Measurements from ENCODE around the gene TNFSF8.

TNFSF8 gene

DNA sequence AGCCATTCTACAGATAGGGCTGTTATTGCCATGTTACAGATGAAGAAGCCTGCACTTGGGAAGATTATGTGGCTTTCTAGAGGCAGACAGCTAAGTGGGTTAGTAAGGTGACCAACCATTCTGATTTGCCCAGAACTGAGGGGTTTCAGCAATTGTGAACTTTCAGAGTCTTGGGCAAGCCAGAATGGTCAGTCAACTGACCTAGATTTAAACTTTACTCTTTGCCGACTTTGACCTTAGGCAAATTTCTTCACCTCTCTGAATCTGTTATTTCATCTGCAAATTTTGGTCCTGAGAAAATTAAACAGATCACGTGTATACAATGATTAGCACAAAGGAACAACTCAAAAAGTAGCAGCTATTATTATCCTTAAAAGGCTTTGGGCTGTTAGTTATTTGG, 20.4 kb upstream of the TNFSF8 start:
- Mint-ChIP-seq H3K27me3 (no peaks in the 10 kb centered on the region), H3K36me3 (ENCODE audit: low read depth) (no peaks in the 10 kb centered on the region), H3K9me3 (peaks cover 4% of the 10 kb centered on the region), H3K27ac (no peak overlapping the region), H3K4me1 (peaks cover 32% of the 10 kb centered on the region), H3K4me3 (no peak overlapping the region)
- ATAC-seq: no peak
- DNase-seq: no peak

DNA sequence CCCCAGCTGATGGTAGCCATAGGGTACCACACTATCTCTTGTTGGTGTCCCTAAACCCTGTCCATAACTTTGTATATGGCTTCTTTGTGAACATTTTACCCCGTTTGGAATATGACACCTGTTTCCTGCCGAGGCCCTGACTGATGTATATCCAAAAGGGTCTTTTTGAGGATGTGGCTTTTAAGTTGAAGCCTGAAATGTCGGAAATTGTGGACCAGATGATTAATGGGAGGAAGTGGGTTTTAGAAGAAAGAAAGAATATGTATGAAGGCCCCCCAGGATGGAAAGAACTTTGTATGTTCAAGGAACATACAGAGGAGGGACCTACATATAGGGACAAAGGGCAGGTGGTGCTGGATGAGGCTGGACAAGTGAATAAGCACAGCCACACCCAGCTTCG, 16.7 kb upstream of the TNFSF8 start:
- DNase-seq: no peak
- Mint-ChIP-seq H3K27me3 (no peaks in the 10 kb centered on the region), H3K4me1 (peaks cover 15% of the 10 kb centered on the region), H3K4me3 (no peak overlapping the region), H3K27ac (no peak overlapping the region), H3K9me3 (peaks cover 4% of the 10 kb centered on the region), H3K36me3 (ENCODE audit: low read depth) (no peaks in the 10 kb centered on the region)
- ATAC-seq: no peak

DNA sequence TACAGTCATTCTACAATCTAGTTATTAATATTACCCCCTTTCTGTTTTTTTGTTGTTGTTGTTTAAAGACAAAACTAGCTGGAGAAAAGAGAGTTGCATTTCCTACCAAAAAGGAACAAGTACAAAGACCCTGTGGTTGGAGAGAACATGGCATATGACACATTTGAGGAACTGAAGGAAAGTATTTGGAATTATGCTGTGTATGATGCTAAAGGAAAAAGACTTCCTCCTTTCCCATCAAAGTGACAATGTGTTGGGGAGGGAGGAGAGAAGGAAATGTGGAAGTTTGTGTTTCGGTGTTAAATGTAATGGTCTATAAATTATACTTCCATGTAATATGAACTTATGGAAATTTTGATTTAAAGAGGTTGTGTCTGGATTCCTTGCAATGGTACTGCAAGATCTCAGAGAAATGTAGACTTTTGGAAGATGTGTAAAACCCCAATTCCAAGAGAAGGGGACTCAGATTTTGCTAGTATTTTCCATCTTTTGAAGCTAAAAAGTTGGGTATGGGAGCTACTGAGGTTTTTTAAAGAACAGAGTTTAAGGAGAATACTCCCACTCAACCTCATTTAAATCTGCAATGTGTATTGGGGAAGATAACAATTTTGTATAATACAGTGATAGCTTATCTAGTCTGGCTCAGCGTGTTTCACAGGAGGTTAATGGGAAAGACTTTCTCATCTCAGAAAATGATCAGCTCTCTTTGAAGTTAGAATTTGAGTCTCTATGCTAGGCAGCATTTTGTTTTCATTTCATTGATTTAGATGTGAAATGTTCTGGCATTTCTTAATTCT, 15.4 kb upstream of the TNFSF8 start:
- Mint-ChIP-seq H3K27me3 (no peaks in the 10 kb centered on the region), H3K4me3 (no peak overlapping the region), H3K27ac (no peak overlapping the region), H3K4me1 (peaks cover 15% of the 10 kb centered on the region), H3K9me3 (peaks cover 4% of the 10 kb centered on the region), H3K36me3 (ENCODE audit: low read depth) (no peaks in the 10 kb centered on the region)
- ATAC-seq (no peak), DNase-seq (no peak)

DNA sequence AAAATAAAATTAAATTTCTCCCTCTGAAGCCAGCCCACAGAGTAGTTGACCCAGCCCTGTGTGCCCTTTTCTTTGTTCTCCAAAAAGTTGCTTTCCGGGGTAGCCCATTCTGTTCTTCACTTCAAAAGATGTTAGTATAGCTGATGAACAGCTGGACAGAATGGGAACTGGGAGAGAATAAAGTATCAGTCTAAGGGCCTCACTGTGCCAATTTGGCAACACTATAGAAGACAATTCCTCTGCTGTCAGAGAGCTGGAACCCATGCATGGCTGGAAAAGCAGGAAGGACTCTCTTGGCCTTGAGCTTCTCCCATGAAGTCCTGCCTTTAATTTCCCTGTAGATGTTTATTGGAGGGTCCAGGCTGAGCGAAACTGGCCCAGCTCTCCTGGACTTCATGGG, 11.0 kb upstream of the TNFSF8 start:
- Mint-ChIP-seq H3K4me3 (no peak overlapping the region), H3K9me3 (no peaks in the 10 kb centered on the region), H3K4me1 (peaks cover 25% of the 10 kb centered on the region)

DNA sequence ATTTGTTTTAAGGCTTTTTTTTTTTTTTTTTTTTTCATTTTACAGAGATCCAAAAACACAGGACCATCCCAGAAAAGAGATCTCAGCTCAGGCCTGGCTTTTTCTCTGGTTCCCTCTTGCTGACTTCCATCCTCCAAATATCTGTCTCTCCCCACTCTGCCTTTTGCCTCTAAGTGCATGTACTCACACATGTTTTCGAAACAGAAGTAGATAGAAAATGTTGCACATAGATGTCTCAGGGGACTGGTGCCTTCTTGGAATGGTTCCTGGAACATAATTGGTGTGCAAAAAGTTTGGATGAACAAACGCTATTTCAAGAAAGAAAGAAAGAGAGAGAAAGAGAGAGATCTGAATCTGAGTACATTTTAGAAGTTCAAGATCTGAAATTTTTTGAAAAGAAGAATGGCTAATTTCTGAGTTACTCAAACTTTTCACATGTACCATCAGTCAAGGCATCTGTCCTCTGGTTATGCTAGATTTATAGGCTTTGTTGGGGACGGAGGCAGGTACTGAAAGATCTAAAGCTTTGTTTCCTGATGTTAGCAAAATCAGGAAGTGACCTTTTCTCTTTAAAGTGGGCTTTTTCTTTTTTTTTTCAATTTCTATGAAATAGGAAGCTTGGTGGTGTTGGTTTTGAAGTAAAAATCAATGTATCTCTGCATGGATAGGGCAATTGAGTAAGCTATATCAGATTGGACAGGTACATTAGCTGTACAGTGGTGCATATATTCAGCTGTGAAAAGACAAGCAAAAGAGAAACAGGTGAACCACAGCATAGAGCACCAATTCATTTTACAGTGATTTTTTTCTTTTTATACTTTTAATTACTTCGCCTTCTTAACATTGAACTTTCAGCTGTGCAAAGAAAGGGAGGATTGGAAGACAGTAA, 8.5 kb upstream of the TNFSF8 start:
- ATAC-seq (no peak), DNase-seq (no peak)
- Mint-ChIP-seq H3K36me3 (ENCODE audit: low read depth) (no peaks in the 10 kb centered on the region), H3K9me3 (no peaks in the 10 kb centered on the region), H3K4me1 (peaks cover 18% of the 10 kb centered on the region), H3K27ac (peak overlapping the region; percentile 9), H3K27me3 (no peaks in the 10 kb centered on the region), H3K4me3 (no peak overlapping the region)

More for the DNA sequence above, 11.0 kb upstream of the TNFSF8 start:
- ATAC-seq (no peak), DNase-seq (no peak)
- no peak overlapping the region for H3K27ac Mint-ChIP-seq
- no peaks in the 10 kb centered on the region for H3K36me3 Mint-ChIP-seq (ENCODE audit: low read depth)
- no peaks in the 10 kb centered on the region for H3K27me3 Mint-ChIP-seq

DNA sequence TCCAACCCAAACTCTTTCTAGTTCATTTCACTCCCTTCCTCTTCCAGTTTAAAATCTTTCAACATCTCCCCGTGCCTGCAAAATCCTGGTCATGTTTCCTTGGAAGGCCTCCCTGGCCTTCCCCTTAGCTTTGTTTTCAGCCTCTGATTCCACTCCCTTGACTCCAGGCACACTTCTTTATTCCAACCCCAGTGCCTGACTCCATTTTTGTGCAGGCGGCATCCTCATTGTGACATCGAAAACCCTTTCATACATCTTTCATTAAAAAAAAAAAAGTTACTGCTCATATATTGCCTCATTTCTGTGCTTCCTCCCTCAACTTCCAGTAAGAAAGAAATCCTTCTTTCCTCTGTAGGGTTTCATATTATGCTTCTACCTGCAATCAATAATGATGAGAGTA, 7.1 kb upstream of the TNFSF8 start:
- Mint-ChIP-seq H3K27ac (no peak overlapping the region), H3K36me3 (ENCODE audit: low read depth) (no peaks in the 10 kb centered on the region), H3K4me1 (peaks cover 21% of the 10 kb centered on the region), H3K4me3 (no peak overlapping the region), H3K9me3 (no peaks in the 10 kb centered on the region), H3K27me3 (no peaks in the 10 kb centered on the region)
- no peak for ATAC-seq
- DNase-seq: no peak

DNA sequence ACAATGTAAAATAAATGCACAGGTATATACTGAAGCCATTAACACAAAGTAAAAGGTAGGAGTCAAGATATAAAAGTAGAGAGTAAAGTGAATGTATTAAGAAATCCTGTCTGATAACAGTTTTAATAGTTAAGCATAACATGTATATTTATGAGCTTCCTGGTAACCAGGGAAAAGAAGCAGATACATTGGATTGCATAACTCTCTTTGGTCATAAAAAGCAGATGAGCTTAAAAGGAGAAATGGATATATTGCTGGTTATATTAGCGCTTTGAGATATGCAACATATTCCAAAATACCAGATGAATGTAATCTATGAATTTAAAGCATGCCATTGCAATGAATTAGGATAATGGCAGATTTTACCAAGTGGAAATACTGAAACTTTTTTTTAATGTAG, 6.2 kb upstream of the TNFSF8 start:
- DNase-seq (no peak), ATAC-seq (no peak)
- Mint-ChIP-seq H3K4me3 (no peak overlapping the region), H3K27me3 (no peaks in the 10 kb centered on the region), H3K27ac (no peak overlapping the region), H3K9me3 (no peaks in the 10 kb centered on the region), H3K36me3 (ENCODE audit: low read depth) (no peaks in the 10 kb centered on the region), H3K4me1 (peaks cover 30% of the 10 kb centered on the region)

DNA sequence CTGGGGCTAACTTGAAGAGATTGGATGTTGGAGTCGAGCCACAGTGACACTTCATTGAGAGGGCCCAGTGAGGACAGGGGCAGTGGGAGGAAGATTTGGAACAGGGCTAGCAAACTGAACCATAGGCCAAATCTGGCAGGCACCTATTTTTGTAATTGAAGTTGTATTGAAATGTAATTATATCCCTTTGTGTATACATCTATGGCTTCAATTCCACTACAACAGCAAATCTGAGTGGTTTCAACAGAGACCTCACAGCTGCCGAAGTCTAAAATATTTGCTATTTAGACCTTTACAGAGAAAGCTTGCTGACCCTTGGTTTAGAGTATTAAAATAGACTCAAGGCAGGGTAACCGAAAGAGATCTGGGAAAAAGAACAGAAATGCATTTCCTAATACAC, 4.7 kb upstream of the TNFSF8 start:
- H3K4me3 Mint-ChIP-seq: no peak overlapping the region
- no peaks in the 10 kb centered on the region for H3K9me3 Mint-ChIP-seq
- no peak overlapping the region for H3K27ac Mint-ChIP-seq
- ATAC-seq (no peak), DNase-seq (no peak)
- H3K4me1 Mint-ChIP-seq: peaks cover 42% of the 10 kb centered on the region
- H3K27me3 Mint-ChIP-seq: no peaks in the 10 kb centered on the region
- H3K36me3 Mint-ChIP-seq (ENCODE audit: low read depth): peaks cover 2% of the 10 kb centered on the region

DNA sequence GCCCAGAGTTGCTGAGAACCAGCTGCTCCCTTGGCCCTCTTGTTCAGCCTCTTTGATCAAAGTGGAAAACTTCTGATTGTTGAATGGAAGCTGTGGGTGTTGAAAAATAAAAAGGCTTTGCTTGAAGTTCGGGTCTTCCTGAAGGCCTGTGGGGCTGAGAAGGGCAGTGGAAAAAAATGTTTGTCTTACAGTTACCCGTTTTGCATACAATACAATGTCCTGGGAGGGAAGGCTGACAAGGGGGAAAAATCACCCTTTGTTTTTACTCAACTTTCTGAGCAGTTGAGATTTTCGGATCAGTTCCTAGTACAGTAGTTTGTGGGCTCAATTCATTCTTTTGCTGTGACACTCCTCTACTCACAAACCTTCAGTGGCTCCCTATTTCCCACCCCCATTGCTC, 2.1 kb upstream of the TNFSF8 start:
- Mint-ChIP-seq H3K36me3 (ENCODE audit: low read depth) (peaks cover 6% of the 10 kb centered on the region), H3K27ac (no peak overlapping the region), H3K4me1 (peaks cover 45% of the 10 kb centered on the region), H3K4me3 (no peak overlapping the region), H3K27me3 (no peaks in the 10 kb centered on the region), H3K9me3 (no peaks in the 10 kb centered on the region)
- no peak for ATAC-seq
- DNase-seq: no peak

DNA sequence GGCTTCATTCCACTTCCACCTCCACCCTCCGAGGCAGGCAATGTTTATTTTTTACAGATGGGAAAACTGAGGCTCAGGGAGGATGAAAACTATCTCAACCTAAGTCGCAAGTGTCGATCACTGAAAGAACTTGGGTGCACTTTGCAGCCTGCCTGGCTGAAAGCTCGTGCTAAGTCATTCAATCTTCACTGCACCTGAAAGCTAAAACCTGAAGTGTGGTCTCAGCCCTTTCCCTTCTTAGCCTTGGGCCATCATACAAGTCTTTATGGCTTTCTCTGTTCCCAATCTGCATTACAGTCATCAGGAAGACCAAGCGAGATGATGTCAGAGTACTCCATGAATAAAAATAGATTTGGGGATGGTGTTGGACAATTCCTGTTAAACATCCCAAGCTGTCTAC, 1.0 kb upstream of the TNFSF8 start:
- Mint-ChIP-seq H3K4me3 (peak overlapping the region; percentile 94), H3K27me3 (no peaks in the 10 kb centered on the region), H3K27ac (peak overlapping the region; percentile 96), H3K36me3 (ENCODE audit: low read depth) (peaks cover 11% of the 10 kb centered on the region), H3K4me1 (peaks cover 53% of the 10 kb centered on the region), H3K9me3 (no peaks in the 10 kb centered on the region)
- DNase-seq (no peak), ATAC-seq (no peak)

DNA sequence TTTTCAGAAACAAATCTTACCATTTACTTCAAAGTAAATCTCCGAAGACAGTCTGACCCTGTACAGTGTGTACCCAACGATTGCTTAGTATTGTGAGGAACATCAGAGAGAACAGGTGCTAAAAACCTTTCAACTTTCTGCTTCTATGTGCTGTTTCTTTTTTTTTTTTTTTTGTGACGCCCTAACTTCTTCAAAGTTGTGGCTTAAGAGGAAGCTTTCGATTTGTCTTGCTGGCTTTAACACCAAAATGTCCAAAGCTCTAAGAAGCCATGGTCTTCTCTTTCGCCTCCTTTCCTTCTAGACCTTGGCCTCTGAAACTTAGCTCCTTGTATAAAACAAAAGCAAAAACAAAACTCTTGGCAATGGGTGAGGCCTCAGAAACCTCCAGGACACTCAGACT, 1.2 kb downstream of the TNFSF8 start:
- Mint-ChIP-seq H3K36me3 (ENCODE audit: low read depth) (peaks cover 21% of the 10 kb centered on the region), H3K27ac (peak overlapping the region; percentile 96), H3K4me3 (peak overlapping the region; percentile 94), H3K27me3 (no peaks in the 10 kb centered on the region), H3K9me3 (no peaks in the 10 kb centered on the region), H3K4me1 (peaks cover 73% of the 10 kb centered on the region)
- DNase-seq (no peak), ATAC-seq (no peak)

DNA sequence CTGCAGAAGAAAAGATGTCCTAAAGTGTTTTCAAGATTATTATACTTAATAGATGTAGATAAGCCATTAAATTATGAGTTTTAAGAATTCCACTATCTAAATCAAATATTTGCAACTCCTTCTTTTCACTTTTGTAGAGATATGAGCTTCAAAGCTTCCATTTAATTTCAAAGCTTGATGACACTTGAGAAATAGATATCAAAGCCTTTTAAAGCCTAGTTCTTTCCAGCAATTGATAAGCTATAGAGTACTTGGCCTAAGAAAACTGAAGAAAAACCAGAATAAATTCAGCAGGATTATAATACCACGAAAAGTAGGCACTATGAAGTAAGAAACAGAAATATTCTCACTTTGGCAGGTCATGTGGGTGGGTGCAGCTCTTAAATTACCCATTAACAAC, 1.7 kb downstream of the TNFSF8 start:
- Mint-ChIP-seq H3K9me3 (no peaks in the 10 kb centered on the region), H3K27ac (peak overlapping the region; percentile 96), H3K27me3 (no peaks in the 10 kb centered on the region), H3K36me3 (ENCODE audit: low read depth) (peaks cover 21% of the 10 kb centered on the region), H3K4me1 (peaks cover 77% of the 10 kb centered on the region), H3K4me3 (peak overlapping the region; percentile 94)
- DNase-seq (no peak), ATAC-seq (no peak)

DNA sequence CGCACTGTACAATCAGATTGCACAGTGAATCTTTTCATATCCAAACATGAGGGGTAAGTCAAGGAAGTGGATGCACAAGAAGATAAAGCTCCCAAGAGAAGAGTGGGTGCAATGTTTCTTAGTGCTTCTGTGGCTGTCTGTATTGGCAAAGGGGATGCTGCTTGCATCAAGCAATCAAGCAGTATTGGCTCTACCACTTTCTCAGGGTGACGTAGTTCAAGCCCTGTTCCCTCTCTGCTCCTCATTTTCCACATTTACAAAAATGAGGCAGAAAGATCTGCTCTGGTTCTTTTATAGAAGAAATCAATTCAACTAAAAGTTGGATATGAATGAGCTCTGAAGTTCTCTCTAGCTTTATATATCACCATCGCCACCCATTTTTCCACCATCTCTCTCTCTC, 2.3 kb downstream of the TNFSF8 start:
- no peak for ATAC-seq
- Mint-ChIP-seq H3K9me3 (no peaks in the 10 kb centered on the region), H3K27ac (peak overlapping the region; percentile 96), H3K4me1 (peaks cover 78% of the 10 kb centered on the region), H3K4me3 (peak overlapping the region; percentile 94), H3K36me3 (ENCODE audit: low read depth) (peaks cover 22% of the 10 kb centered on the region), H3K27me3 (no peaks in the 10 kb centered on the region)
- no peak for DNase-seq

DNA sequence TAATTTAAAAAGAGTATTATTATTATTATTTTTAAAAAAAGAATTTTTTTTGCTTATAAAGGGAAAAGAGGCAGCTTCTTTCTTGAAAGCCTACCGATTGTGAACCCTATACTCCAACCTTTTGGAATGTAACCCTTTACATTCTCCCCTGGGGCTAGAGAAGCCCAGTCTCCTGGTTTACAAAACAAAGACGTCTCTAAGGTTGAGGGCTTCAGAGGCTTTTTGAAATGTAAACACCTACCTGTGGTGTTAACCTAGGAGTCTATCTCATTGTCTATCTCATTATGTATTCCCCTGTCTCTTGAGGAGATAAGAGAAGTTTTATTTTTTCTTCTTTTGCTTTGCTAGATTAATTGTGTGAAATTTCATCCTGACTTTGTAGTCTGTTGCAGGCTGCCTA, 4.7 kb downstream of the TNFSF8 start:
- H3K27ac Mint-ChIP-seq: no peak overlapping the region
- peaks cover 81% of the 10 kb centered on the region for H3K4me1 Mint-ChIP-seq
- H3K27me3 Mint-ChIP-seq: no peaks in the 10 kb centered on the region
- no peaks in the 10 kb centered on the region for H3K9me3 Mint-ChIP-seq
- DNase-seq (no peak), ATAC-seq (no peak)
- H3K4me3 Mint-ChIP-seq: peak overlapping the region; percentile 30
- peaks cover 32% of the 10 kb centered on the region for H3K36me3 Mint-ChIP-seq (ENCODE audit: low read depth)

DNA sequence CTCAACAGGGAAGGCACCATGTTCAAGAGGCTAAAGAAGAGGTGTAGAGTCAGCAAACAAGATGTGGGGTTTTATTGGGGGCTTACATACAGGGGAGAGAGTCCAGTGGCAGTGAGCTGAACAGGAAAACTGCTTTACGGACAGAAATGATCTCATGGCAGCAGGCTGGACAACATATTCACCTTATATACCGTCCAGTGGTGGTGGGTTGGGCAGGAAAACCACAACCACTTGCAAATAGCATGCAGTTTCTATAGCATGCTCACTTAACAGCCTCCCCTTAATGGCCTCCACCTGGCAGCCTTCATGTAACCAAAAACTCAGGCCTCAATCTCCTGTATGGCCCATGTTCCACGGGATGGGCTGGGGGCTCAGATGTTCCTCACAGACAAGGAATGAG, 5.4 kb downstream of the TNFSF8 start:
- H3K9me3 Mint-ChIP-seq: no peaks in the 10 kb centered on the region
- H3K36me3 Mint-ChIP-seq (ENCODE audit: low read depth): peaks cover 30% of the 10 kb centered on the region
- peak overlapping the region; percentile 26 for H3K27ac Mint-ChIP-seq
- H3K27me3 Mint-ChIP-seq: no peaks in the 10 kb centered on the region
- peaks cover 81% of the 10 kb centered on the region for H3K4me1 Mint-ChIP-seq
- no peak for DNase-seq
- ATAC-seq: no peak
- H3K4me3 Mint-ChIP-seq: peak overlapping the region; percentile 7

Data from activated naive CD8-positive, alpha-beta T cell treated with anti-CD3 and anti-CD28 coated beads, Interleukin-2, amount 50 U/mL, for 24 hours (primary cell).